ENCODE measurements around the gene VEZT. TPM values are rescaled to one million over a fixed set of nuclear protein-coding genes. Genes with fewer than 3 reads are reported as not detected.
"Not testable (repeated sequence)": the region's sequence is repeated elsewhere in the genome, so short reads cannot be mapped to it uniquely, and the experiment has no call there.

Gene VEZT
- polyA plus RNA-seq, 1 donor from 2014 or later: 219 TPM

GRCh38 chr12:95304673-95305198 lies 87.1 kb downstream of the VEZT start (continued):
- TF ChIP-seq EP300 (conservative IDR thresholded peaks at IDR 0.05; ENCODE audit: poor library complexity, severe bottlenecking): no peak

- no peak overlapping the region for H3K27ac ChIP-seq (ENCODE audit: low read length)
- no peaks in the 10 kb centered on the region for H3K27me3 ChIP-seq (ENCODE audit: insufficient read depth, low read depth, low read length)
- H3K36me3 ChIP-seq (ENCODE audit: insufficient read depth, low read length): peaks cover 17% of the 10 kb centered on the region
- H3K4me2 ChIP-seq (ENCODE audit: low read length): no peak overlapping the region
- no peaks in the 10 kb centered on the region for H3K9me3 ChIP-seq (ENCODE audit: low read length)
- H3K4me3 ChIP-seq (ENCODE audit: low read length): no peak overlapping the region
- TF ChIP-seq REST (IDR thresholded peaks at IDR 0.05; ENCODE audit: borderline replicate concordance) (no peak), TAF1 (IDR thresholded peaks at IDR 0.05; ENCODE audit: low read depth) (no peak), MXI1 (conservative IDR thresholded peaks at IDR 0.05; ENCODE audit: poor library complexity, severe bottlenecking) (no peak), EP300 (conservative IDR thresholded peaks at IDR 0.05; ENCODE audit: poor library complexity, severe bottlenecking) (no peak)
- no peaks in the 10 kb centered on the region for H3K9me2 ChIP-seq (ENCODE audit: insufficient read depth, low read length)
- H2AFZ ChIP-seq (ENCODE audit: low read depth, low read length): no peak overlapping the region
- no peaks in the 10 kb centered on the region for H3F3A ChIP-seq (ENCODE audit: insufficient read depth, low read length, poor library complexity, severe bottlenecking)
- no peaks in the 10 kb centered on the region for H3K79me2 ChIP-seq (replicated peaks; ENCODE audit: insufficient read depth, low read length)
- H4K20me1 ChIP-seq (ENCODE audit: insufficient read depth): no peaks in the 10 kb centered on the region
- H3K9ac ChIP-seq (ENCODE audit: low read length): no peak overlapping the region
These were observed 95.0 kb downstream of the VEZT start for GRCh38 chr12:95312656-95313055.

GRCh38 chr12:95314756-95315155 lies 97.1 kb downstream of the VEZT start:
- H2AFZ ChIP-seq (ENCODE audit: low read depth, low read length); H3K79me2 ChIP-seq (replicated peaks; ENCODE audit: insufficient read depth, low read length); H3K9me2 ChIP-seq (ENCODE audit: insufficient read depth, low read length); H3K27ac ChIP-seq (ENCODE audit: low read length); H3K9ac ChIP-seq (ENCODE audit: low read length); H3K36me3 ChIP-seq (ENCODE audit: insufficient read depth, low read length); H3K27me3 ChIP-seq (ENCODE audit: insufficient read depth, low read depth, low read length); H3F3A ChIP-seq (ENCODE audit: insufficient read depth, low read length, poor library complexity, severe bottlenecking); H3K4me3 ChIP-seq (ENCODE audit: low read length); H4K20me1 ChIP-seq (ENCODE audit: insufficient read depth); H3K9me3 ChIP-seq (ENCODE audit: low read length); H3K4me2 ChIP-seq (ENCODE audit: low read length): not testable (repeated sequence)
- TF ChIP-seq POLR2AphosphoS5 (IDR thresholded peaks at IDR 0.05): peak; percentile 3

- H3F3A ChIP-seq (ENCODE audit: insufficient read depth, low read length, poor library complexity, severe bottlenecking): no peaks in the 10 kb centered on the region
- H3K9me3 ChIP-seq (ENCODE audit: low read length): no peaks in the 10 kb centered on the region
- H3K9ac ChIP-seq (ENCODE audit: low read length): no peak overlapping the region
- H3K79me2 ChIP-seq (replicated peaks; ENCODE audit: insufficient read depth, low read length): no peaks in the 10 kb centered on the region
- no peak overlapping the region for H3K27ac ChIP-seq (ENCODE audit: low read length)
- H3K27me3 ChIP-seq (ENCODE audit: insufficient read depth, low read depth, low read length): no peaks in the 10 kb centered on the region
- no peaks in the 10 kb centered on the region for H3K36me3 ChIP-seq (ENCODE audit: insufficient read depth, low read length)
- no peaks in the 10 kb centered on the region for H4K20me1 ChIP-seq (ENCODE audit: insufficient read depth)
- H3K4me3 ChIP-seq (ENCODE audit: low read length): no peak overlapping the region
- TF ChIP-seq SMC3 (conservative IDR thresholded peaks at IDR 0.05; ENCODE audit: poor library complexity) (no peak), REST (IDR thresholded peaks at IDR 0.05; ENCODE audit: borderline replicate concordance) (no peak), TAF1 (IDR thresholded peaks at IDR 0.05; ENCODE audit: low read depth) (no peak), CTCF (IDR thresholded peaks at IDR 0.05; ENCODE audit: poor library complexity, severe bottlenecking) (no peak)
- H2AFZ ChIP-seq (ENCODE audit: low read depth, low read length): no peak overlapping the region
- H3K9me2 ChIP-seq (ENCODE audit: insufficient read depth, low read length): no peaks in the 10 kb centered on the region
- H3K4me2 ChIP-seq (ENCODE audit: low read length): no peak overlapping the region
These were observed 99.2 kb downstream of the VEZT start for GRCh38 chr12:95316798-95317197.
